ENCODE data around the gene MRPL33. TPM values are rescaled to one million over a fixed set of nuclear protein-coding genes. Genes with fewer than 3 reads are reported as not detected.

MRPL33 gene
- total and polyA plus RNA-seq, 4 donors: 59.9 to 174 (median 123) TPM

Other genes starting within 250 kb of the MRPL33 start
- gene ZNF512, start 188.7 kb upstream of the MRPL33 start, total RNA-seq: 10 to 100 TPM; 25.0 to 64.9 TPM
- gene ZNF512, start 188.7 kb upstream of the MRPL33 start, polyA plus RNA-seq: 10 to 100 TPM; 10.5 to 12.2 TPM
- gene CCDC121, start 142.7 kb upstream of the MRPL33 start, total RNA-seq: 10 to 100 TPM in 1 of 2 donors, 1 to 10 TPM in 1; 4.8 to 12.8 TPM
- gene CCDC121, start 142.7 kb upstream of the MRPL33 start, polyA plus RNA-seq: 1 to 10 TPM; 1.8 to 2.2 TPM
- gene GPN1, start 142.7 kb upstream of the MRPL33 start, total RNA-seq: 10 to 100 TPM; 25.0 to 30.7 TPM
- gene GPN1, start 142.7 kb upstream of the MRPL33 start, polyA plus RNA-seq: 10 to 100 TPM; 16.4 to 29.7 TPM
- gene SUPT7L, start 108.1 kb upstream of the MRPL33 start, total RNA-seq: 10 to 100 TPM; 29.7 to 40.0 TPM
- 10 to 100 TPM; 22.0 to 23.8 TPM for gene SUPT7L, start 108.1 kb upstream of the MRPL33 start, polyA plus RNA-seq
- 10 to 100 TPM; 18.5 to 28.6 TPM for gene SLC4A1AP, start 107.8 kb upstream of the MRPL33 start, total RNA-seq
- 10 to 100 TPM; 14.0 to 17.2 TPM for gene SLC4A1AP, start 107.8 kb upstream of the MRPL33 start, polyA plus RNA-seq
- 1 to 10 TPM; 5.0 to 5.1 TPM for gene RBKS, start 118.7 kb downstream of the MRPL33 start, total RNA-seq
- 1 to 10 TPM; 3.9 to 4.9 TPM for gene RBKS, start 118.7 kb downstream of the MRPL33 start, polyA plus RNA-seq
- 10 to 100 TPM; 40.9 to 43.3 TPM for gene BABAM2, start 119.0 kb downstream of the MRPL33 start, total RNA-seq
- 10 to 100 TPM; 19.0 to 26.4 TPM for gene BABAM2, start 119.0 kb downstream of the MRPL33 start, polyA plus RNA-seq